ENCODE measurements around the gene PLXNB3.
"Not testable (repeated sequence)": the region's sequence is repeated elsewhere in the genome, so short reads cannot be mapped to it uniquely, and the experiment has no call there.

DNA sequence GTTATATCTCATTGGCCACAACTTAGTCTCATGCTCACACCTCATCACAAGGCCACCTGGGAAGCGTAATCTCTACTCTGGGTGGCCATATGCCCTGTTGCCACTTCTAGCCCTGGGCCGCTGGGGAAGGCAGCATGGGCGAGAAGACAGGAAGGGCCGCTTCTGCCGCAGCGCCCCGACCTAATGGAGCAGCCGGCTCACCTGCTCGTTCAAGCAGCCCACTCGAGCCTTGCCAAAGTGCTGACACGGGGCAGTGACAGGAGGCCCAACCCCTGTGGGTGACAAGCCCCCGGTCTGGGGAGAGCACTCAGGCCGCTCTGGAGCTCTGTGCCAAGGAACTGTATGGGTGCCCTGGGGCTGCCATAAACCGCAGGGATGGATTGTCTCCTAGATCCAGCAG, 21.9 kb upstream of the PLXNB3 start:
- not testable (repeated sequence) for TF ChIP-seq CTCF, EZH2, EZH2phosphoT487 (IDR thresholded peaks at IDR 0.05)
